ENCODE data around the gene DBI.

The DBI gene

GRCh38 chr2:119350311-119350998 lies 16.3 kb upstream of the DBI start:
- H3K14ac ChIP-seq (ENCODE audit: low read length in 2 of 2) = no peak overlapping the region
- no peak overlapping the region for H2BK120ac ChIP-seq (ENCODE audit: low read depth, low read length)
- H3K9ac ChIP-seq (ENCODE audit: low read length) = no peak overlapping the region
- DNase-seq = no peak
- H3K18ac ChIP-seq (ENCODE audit: low read depth in 1 of 2, low read length in 2 of 2) = no peak overlapping the region
- no peak overlapping the region for H3K4me2 ChIP-seq (ENCODE audit: low read length, poor library complexity, severe bottlenecking)
- no peaks in the 10 kb centered on the region for H3K9me3 ChIP-seq (ENCODE audit: control insufficient read depth, low read length)
- H2AK5ac ChIP-seq (ENCODE audit: low read length, severe bottlenecking) = no peak overlapping the region
- H3K4me3 ChIP-seq (ENCODE audit: insufficient read depth in 1 of 2, low read depth in 1 of 2, low read length in 2 of 2) = no peak overlapping the region
- WGBS = 60% methylated on average over 2 of the region's 4 CpGs
- peaks cover 1% of the 10 kb centered on the region for H3K4me1 ChIP-seq (ENCODE audit: control insufficient read depth, insufficient read depth, low read depth, low read length)
- H4K8ac ChIP-seq (ENCODE audit: low read length) = no peak overlapping the region
- no peak overlapping the region for H3K4ac ChIP-seq (ENCODE audit: low read depth in 1 of 2, low read length in 2 of 2)
- H2BK15ac ChIP-seq (ENCODE audit: low read depth, poor library complexity, severe bottlenecking) = no peak overlapping the region
- H3K27ac ChIP-seq (ENCODE audit: low read length, poor library complexity, severe bottlenecking) = no peak overlapping the region
- no peak overlapping the region for H2BK5ac ChIP-seq (ENCODE audit: low read depth, low read length, poor library complexity, severe bottlenecking)
- no peaks in the 10 kb centered on the region for H3K36me3 ChIP-seq (ENCODE audit: control insufficient read depth in 1 of 2, insufficient read depth in 2 of 2, low read depth in 1 of 2, low read length in 2 of 2)
- H4K91ac ChIP-seq (ENCODE audit: low read length) = no peak overlapping the region
- no peak overlapping the region for H2AFZ ChIP-seq (ENCODE audit: low read depth, low read length)
- H3K27me3 ChIP-seq (ENCODE audit: control insufficient read depth in 1 of 2, insufficient read depth in 1 of 2, low read length in 2 of 2) = no peaks in the 10 kb centered on the region
- no peak overlapping the region for H2BK12ac ChIP-seq (ENCODE audit: low read length in 2 of 2)
- peaks cover 13% of the 10 kb centered on the region for H3K79me1 ChIP-seq (replicated peaks; ENCODE audit: low read length, poor library complexity, severe bottlenecking)
- no peak overlapping the region for H3K23ac ChIP-seq (ENCODE audit: low read length in 2 of 2)

- no peaks in the 10 kb centered on the region for H3K36me3 ChIP-seq (ENCODE audit: control insufficient read depth in 1 of 2, insufficient read depth in 2 of 2, low read depth in 1 of 2, low read length in 2 of 2)
- H3K4ac ChIP-seq (ENCODE audit: low read depth in 1 of 2, low read length in 2 of 2) = no peak overlapping the region
- no peaks in the 10 kb centered on the region for H3K9me3 ChIP-seq (ENCODE audit: control insufficient read depth, low read length)
- no peak overlapping the region for H2BK120ac ChIP-seq (ENCODE audit: low read depth, low read length)
- H3K9ac ChIP-seq (ENCODE audit: low read length) = no peak overlapping the region
- H3K23ac ChIP-seq (ENCODE audit: low read length in 2 of 2) = no peak overlapping the region
- no peak overlapping the region for H3K18ac ChIP-seq (ENCODE audit: low read depth in 1 of 2, low read length in 2 of 2)
- H4K91ac ChIP-seq (ENCODE audit: low read length) = no peak overlapping the region
- no peak overlapping the region for H2AFZ ChIP-seq (ENCODE audit: low read depth, low read length)
- no peak overlapping the region for H3K27ac ChIP-seq (ENCODE audit: low read length, poor library complexity, severe bottlenecking)
- H3K4me2 ChIP-seq (ENCODE audit: low read length, poor library complexity, severe bottlenecking) = no peak overlapping the region
- H3K4me3 ChIP-seq (ENCODE audit: insufficient read depth in 1 of 2, low read depth in 1 of 2, low read length in 2 of 2) = no peak overlapping the region
- no peak overlapping the region for H2BK5ac ChIP-seq (ENCODE audit: low read depth, low read length, poor library complexity, severe bottlenecking)
- H3K14ac ChIP-seq (ENCODE audit: low read length in 2 of 2) = no peak overlapping the region
- H4K8ac ChIP-seq (ENCODE audit: low read length) = no peak overlapping the region
- H2BK12ac ChIP-seq (ENCODE audit: low read length in 2 of 2) = no peak overlapping the region
- H3K79me1 ChIP-seq (replicated peaks; ENCODE audit: low read length, poor library complexity, severe bottlenecking) = peaks cover 17% of the 10 kb centered on the region
- H3K27me3 ChIP-seq (ENCODE audit: control insufficient read depth in 1 of 2, insufficient read depth in 1 of 2, low read length in 2 of 2) = no peaks in the 10 kb centered on the region
- no peak overlapping the region for H2AK5ac ChIP-seq (ENCODE audit: low read length, severe bottlenecking)
- no peak for DNase-seq
- H2BK15ac ChIP-seq (ENCODE audit: low read depth, poor library complexity, severe bottlenecking) = no peak overlapping the region
- H3K4me1 ChIP-seq (ENCODE audit: control insufficient read depth, insufficient read depth, low read depth, low read length) = peaks cover 1% of the 10 kb centered on the region
These were observed 14.4 kb upstream of the DBI start for GRCh38 chr2:119352357-119352756.

GRCh38 chr2:119354860-119355259 lies 11.9 kb upstream of the DBI start:
- Histone ChIP-seq H2BK120ac (ENCODE audit: low read depth, low read length) (no peak overlapping the region), H3K4me3 (ENCODE audit: insufficient read depth in 1 of 2, low read depth in 1 of 2, low read length in 2 of 2) (no peak overlapping the region), H3K4me1 (ENCODE audit: control insufficient read depth, insufficient read depth, low read depth, low read length) (peaks cover 1% of the 10 kb centered on the region), H3K36me3 (ENCODE audit: control insufficient read depth in 1 of 2, insufficient read depth in 2 of 2, low read depth in 1 of 2, low read length in 2 of 2) (no peaks in the 10 kb centered on the region), H3K9me3 (ENCODE audit: control insufficient read depth, low read length) (no peaks in the 10 kb centered on the region), H3K4ac (ENCODE audit: low read depth in 1 of 2, low read length in 2 of 2) (no peak overlapping the region), H2BK5ac (ENCODE audit: low read depth, low read length, poor library complexity, severe bottlenecking) (no peak overlapping the region), H3K23ac (ENCODE audit: low read length in 2 of 2) (no peak overlapping the region), H3K79me1 (replicated peaks; ENCODE audit: low read length, poor library complexity, severe bottlenecking) (peaks cover 18% of the 10 kb centered on the region), H4K8ac (ENCODE audit: low read length) (no peak overlapping the region), H4K91ac (ENCODE audit: low read length) (no peak overlapping the region), H2AFZ (ENCODE audit: low read depth, low read length) (no peak overlapping the region), H3K27ac (ENCODE audit: low read length, poor library complexity, severe bottlenecking) (no peak overlapping the region), H3K4me2 (ENCODE audit: low read length, poor library complexity, severe bottlenecking) (no peak overlapping the region), H2AK5ac (ENCODE audit: low read length, severe bottlenecking) (no peak overlapping the region), H2BK15ac (ENCODE audit: low read depth, poor library complexity, severe bottlenecking) (no peak overlapping the region), H3K9ac (ENCODE audit: low read length) (no peak overlapping the region), H3K14ac (ENCODE audit: low read length in 2 of 2) (no peak overlapping the region), H3K18ac (ENCODE audit: low read depth in 1 of 2, low read length in 2 of 2) (no peak overlapping the region), H3K27me3 (ENCODE audit: control insufficient read depth in 1 of 2, insufficient read depth in 1 of 2, low read length in 2 of 2) (no peaks in the 10 kb centered on the region), H2BK12ac (ENCODE audit: low read length in 2 of 2) (no peak overlapping the region)
- DNase-seq = no peak
- WGBS = 83% methylated on average over 1 of the region's 1 CpG

GRCh38 chr2:119359774-119360173 lies 7.0 kb upstream of the DBI start:
- Histone ChIP-seq H4K91ac (ENCODE audit: low read length) (no peak overlapping the region), H2BK120ac (ENCODE audit: low read depth, low read length) (no peak overlapping the region), H2BK15ac (ENCODE audit: low read depth, poor library complexity, severe bottlenecking) (no peak overlapping the region), H3K36me3 (ENCODE audit: control insufficient read depth in 1 of 2, insufficient read depth in 2 of 2, low read depth in 1 of 2, low read length in 2 of 2) (no peaks in the 10 kb centered on the region), H3K14ac (ENCODE audit: low read length in 2 of 2) (no peak overlapping the region), H3K4me3 (ENCODE audit: insufficient read depth in 1 of 2, low read depth in 1 of 2, low read length in 2 of 2) (no peak overlapping the region), H3K9ac (ENCODE audit: low read length) (no peak overlapping the region), H2AFZ (ENCODE audit: low read depth, low read length) (no peak overlapping the region), H3K4me2 (ENCODE audit: low read length, poor library complexity, severe bottlenecking) (no peak overlapping the region), H3K9me3 (ENCODE audit: control insufficient read depth, low read length) (no peaks in the 10 kb centered on the region), H3K18ac (ENCODE audit: low read depth in 1 of 2, low read length in 2 of 2) (no peak overlapping the region), H4K8ac (ENCODE audit: low read length) (no peak overlapping the region), H3K27ac (ENCODE audit: low read length, poor library complexity, severe bottlenecking) (no peak overlapping the region), H3K27me3 (ENCODE audit: control insufficient read depth in 1 of 2, insufficient read depth in 1 of 2, low read length in 2 of 2) (no peaks in the 10 kb centered on the region), H3K23ac (ENCODE audit: low read length in 2 of 2) (no peak overlapping the region), H2BK12ac (ENCODE audit: low read length in 2 of 2) (no peak overlapping the region), H2AK5ac (ENCODE audit: low read length, severe bottlenecking) (no peak overlapping the region), H3K79me1 (replicated peaks; ENCODE audit: low read length, poor library complexity, severe bottlenecking) (peaks cover 20% of the 10 kb centered on the region), H3K4me1 (ENCODE audit: control insufficient read depth, insufficient read depth, low read depth, low read length) (no peaks in the 10 kb centered on the region), H3K4ac (ENCODE audit: low read depth in 1 of 2, low read length in 2 of 2) (no peak overlapping the region), H2BK5ac (ENCODE audit: low read depth, low read length, poor library complexity, severe bottlenecking) (no peak overlapping the region)
- WGBS = 85% methylated on average over 6 of the region's 6 CpGs
- DNase-seq = no peak
